Testis (tissue), 2 donors: ENCODE results near the gene NOVA2.

Experiments used
- POLR2A ChIP-seq: fragments of 450-650 bp; IDR thresholded peaks from one replicate; pipeline ENCODE4 v1.6.1; 2017; ENCODE audit warnings: antibody characterized with exemption, mild to moderate bottlenecking, moderate library complexity
- TF ChIP-seq, protein P1 (sequence below), 3 experiments: fragments of 450-650 bp in 2 of 3; fragments of 200-600 bp in 1 of 3; sonication (generic) in 1 of 3; IDR thresholded peaks; one replicate each; pipeline ENCODE4 v1.5.1; 2016 to 2019; ENCODE audit warnings: antibody characterized with exemption in 3 of 3, mild to moderate bottlenecking in 2 of 3, moderate library complexity in 1 of 3

DNA sequence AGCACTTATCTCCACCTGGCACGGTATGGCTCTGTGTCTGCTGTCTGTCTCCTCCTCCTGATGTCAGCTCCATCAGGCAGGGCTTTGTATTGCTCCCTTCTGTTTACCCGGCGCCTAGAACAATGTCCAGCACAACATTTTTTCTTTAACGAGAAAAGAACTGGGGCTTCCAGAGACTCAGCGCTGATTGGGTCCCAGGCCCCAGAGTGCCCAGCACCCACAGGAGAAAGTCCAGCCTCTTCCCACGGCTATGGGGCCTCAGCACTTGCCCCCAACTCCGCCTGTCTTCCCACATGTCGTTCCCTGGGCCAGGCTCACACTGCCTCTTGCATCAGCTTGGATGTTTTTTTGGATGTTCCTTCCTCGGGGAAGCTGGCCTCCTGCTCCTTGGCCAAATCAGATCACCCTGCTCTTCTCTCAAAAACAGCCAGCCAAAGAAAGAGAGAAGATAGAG, 78.1 kb downstream of the NOVA2 start:
- no peak for TF ChIP-seq POLR2A
- TF ChIP-seq, protein P1, sequence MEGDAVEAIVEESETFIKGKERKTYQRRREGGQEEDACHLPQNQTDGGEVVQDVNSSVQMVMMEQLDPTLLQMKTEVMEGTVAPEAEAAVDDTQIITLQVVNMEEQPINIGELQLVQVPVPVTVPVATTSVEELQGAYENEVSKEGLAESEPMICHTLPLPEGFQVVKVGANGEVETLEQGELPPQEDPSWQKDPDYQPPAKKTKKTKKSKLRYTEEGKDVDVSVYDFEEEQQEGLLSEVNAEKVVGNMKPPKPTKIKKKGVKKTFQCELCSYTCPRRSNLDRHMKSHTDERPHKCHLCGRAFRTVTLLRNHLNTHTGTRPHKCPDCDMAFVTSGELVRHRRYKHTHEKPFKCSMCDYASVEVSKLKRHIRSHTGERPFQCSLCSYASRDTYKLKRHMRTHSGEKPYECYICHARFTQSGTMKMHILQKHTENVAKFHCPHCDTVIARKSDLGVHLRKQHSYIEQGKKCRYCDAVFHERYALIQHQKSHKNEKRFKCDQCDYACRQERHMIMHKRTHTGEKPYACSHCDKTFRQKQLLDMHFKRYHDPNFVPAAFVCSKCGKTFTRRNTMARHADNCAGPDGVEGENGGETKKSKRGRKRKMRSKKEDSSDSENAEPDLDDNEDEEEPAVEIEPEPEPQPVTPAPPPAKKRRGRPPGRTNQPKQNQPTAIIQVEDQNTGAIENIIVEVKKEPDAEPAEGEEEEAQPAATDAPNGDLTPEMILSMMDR (IDR thresholded peaks at IDR 0.05): no peak
